ENCODE data around the gene TMEM259. TPM values are rescaled to one million over a fixed set of nuclear protein-coding genes. Genes with fewer than 3 reads are reported as not detected.

TMEM259 gene
- total and polyA plus RNA-seq, 2 of the 8 experiments (the other 6 are each of a cell fraction or from before 2014, with no cell fraction given): 140 to 243 TPM

- TF ChIP-seq USF2 (IDR thresholded peaks at IDR 0.05; ENCODE audit: low read length) (no peak), RBBP5 (IDR thresholded peaks at IDR 0.05; ENCODE audit: borderline replicate concordance, low read depth, low read length) (no peak; the same call in 1 of the 2 replicates), CBX8 (IDR thresholded peaks at IDR 0.05; ENCODE audit: borderline replicate concordance, low read depth, low read length) (no peak), CTBP2 (IDR thresholded peaks at IDR 0.05; ENCODE audit: borderline replicate concordance, insufficient read depth, insufficient read length, low read length) (no peak), NRF1 (IDR thresholded peaks at IDR 0.05; ENCODE audit: low read depth, low read length) (no peak), ASH2L (IDR thresholded peaks at IDR 0.05; ENCODE audit: low read length) (peak; percentile 49), SP2 (IDR thresholded peaks at IDR 0.05; ENCODE audit: low read length) (no peak), CHD1 (IDR thresholded peaks at IDR 0.05; ENCODE audit: low read depth, low read length) (peak; percentile 54; the same call in 1 of the 2 replicates), SAP30 (IDR thresholded peaks at IDR 0.05; ENCODE audit: insufficient read depth, insufficient replicate concordance, low read length) (no peak), TEAD4 (IDR thresholded peaks at IDR 0.05; ENCODE audit: low read depth, low read length) (no peak), E2F6 (IDR thresholded peaks at IDR 0.05) (no peak), CTCF (IDR thresholded peaks at IDR 0.05; ENCODE audit: control extremely low read depth in 1 of 3, insufficient read depth in 1 of 3, low read depth in 1 of 3, low read length in 3 of 3) (no peak), MAX (IDR thresholded peaks at IDR 0.05) (no peak), PHF8 (conservative IDR thresholded peaks at IDR 0.05; ENCODE audit: low read depth, low read length) (no peak; the same call in none of the 2 replicates), SUZ12 (IDR thresholded peaks at IDR 0.05; ENCODE audit: low read length) (no peak), HDAC2 (IDR thresholded peaks at IDR 0.05; ENCODE audit: borderline replicate concordance in 1 of 2, low read depth in 2 of 2, low read length in 2 of 2) (no peak), KDM4A (IDR thresholded peaks at IDR 0.05; ENCODE audit: low read depth, low read length, severe bottlenecking) (no peak), SP1 (IDR thresholded peaks at IDR 0.05; ENCODE audit: low read depth, low read length) (no peak)
Measured at GRCh38 chr19:1026783-1027649, 6.1 kb upstream of the TMEM259 start (continued).

All from H1 (cell line).